ENCODE measurements around the gene CNIH1. TPM values are rescaled to one million over a fixed set of nuclear protein-coding genes. Genes with fewer than 3 reads are reported as not detected.

CNIH1 gene
- total and polyA plus RNA-seq, 2 of the 13 experiments (the other 11 are each of a cell fraction or from before 2014, with no cell fraction given), result 166 to 421 TPM

DNA sequence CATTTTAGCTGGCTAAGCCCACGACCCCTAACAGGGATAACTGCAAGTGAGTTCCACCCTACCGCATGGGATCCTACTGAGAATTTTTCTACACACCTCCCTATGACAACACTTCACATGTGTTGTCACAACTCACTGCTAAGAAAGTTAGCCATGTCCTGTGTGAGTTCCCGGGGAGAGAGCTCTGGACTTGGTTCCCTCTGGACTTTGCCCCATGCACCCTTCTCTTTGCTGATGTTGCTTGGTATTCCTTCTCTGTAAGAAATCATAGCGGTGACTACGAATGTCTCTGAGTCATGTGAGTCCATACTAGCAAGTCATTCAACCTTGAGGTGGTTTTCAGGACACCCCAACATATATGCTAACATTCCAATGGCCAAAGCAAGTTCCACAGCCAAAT is 53.8 kb downstream of the CNIH1 start:
- CTCF ChIA-PET (ENCODE audit: low intra/inter-chr PET ratio, low total read pairs), result no interaction called here
- H3K9me3 ChIP-seq (ENCODE audit: low read length), result no peaks in the 10 kb centered on the region
- DNase-seq (ENCODE audit: low spot score) (peak; percentile 35), ATAC-seq (peak; percentile 48), FAIRE-seq (peak; percentile 62)
- H3K9ac ChIP-seq (ENCODE audit: insufficient read depth, low read depth, low read length), result no peak overlapping the region
- TF ChIP-seq ARID5B (CRISPR knock-in tag; IDR thresholded peaks at IDR 0.05), result peak; percentile 63
- TF ChIP-seq SAP130 (CRISPR knock-in tag; IDR thresholded peaks at IDR 0.05; ENCODE audit: low read depth), result 0 out of 2 replicates have a peak, but pooled peaks have one; percentile 15
- TF ChIP-seq, protein P1, sequence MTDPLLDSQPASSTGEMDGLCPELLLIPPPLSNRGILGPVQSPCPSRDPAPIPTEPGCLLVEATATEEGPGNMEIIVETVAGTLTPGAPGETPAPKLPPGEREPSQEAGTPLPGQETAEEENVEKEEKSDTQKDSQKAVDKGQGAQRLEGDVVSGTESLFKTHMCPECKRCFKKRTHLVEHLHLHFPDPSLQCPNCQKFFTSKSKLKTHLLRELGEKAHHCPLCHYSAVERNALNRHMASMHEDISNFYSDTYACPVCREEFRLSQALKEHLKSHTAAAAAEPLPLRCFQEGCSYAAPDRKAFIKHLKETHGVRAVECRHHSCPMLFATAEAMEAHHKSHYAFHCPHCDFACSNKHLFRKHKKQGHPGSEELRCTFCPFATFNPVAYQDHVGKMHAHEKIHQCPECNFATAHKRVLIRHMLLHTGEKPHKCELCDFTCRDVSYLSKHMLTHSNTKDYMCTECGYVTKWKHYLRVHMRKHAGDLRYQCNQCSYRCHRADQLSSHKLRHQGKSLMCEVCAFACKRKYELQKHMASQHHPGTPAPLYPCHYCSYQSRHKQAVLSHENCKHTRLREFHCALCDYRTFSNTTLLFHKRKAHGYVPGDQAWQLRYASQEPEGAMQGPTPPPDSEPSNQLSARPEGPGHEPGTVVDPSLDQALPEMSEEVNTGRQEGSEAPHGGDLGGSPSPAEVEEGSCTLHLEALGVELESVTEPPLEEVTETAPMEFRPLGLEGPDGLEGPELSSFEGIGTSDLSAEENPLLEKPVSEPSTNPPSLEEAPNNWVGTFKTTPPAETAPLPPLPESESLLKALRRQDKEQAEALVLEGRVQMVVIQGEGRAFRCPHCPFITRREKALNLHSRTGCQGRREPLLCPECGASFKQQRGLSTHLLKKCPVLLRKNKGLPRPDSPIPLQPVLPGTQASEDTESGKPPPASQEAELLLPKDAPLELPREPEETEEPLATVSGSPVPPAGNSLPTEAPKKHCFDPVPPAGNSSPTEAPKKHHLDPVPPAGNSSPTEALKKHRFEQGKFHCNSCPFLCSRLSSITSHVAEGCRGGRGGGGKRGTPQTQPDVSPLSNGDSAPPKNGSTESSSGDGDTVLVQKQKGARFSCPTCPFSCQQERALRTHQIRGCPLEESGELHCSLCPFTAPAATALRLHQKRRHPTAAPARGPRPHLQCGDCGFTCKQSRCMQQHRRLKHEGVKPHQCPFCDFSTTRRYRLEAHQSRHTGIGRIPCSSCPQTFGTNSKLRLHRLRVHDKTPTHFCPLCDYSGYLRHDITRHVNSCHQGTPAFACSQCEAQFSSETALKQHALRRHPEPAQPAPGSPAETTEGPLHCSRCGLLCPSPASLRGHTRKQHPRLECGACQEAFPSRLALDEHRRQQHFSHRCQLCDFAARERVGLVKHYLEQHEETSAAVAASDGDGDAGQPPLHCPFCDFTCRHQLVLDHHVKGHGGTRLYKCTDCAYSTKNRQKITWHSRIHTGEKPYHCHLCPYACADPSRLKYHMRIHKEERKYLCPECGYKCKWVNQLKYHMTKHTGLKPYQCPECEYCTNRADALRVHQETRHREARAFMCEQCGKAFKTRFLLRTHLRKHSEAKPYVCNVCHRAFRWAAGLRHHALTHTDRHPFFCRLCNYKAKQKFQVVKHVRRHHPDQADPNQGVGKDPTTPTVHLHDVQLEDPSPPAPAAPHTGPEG (CRISPR knock-in tag; IDR thresholded peaks at IDR 0.05), result 0 out of 2 replicates have a peak, but pooled peaks have one; percentile 55
- TF ChIP-seq GATAD2A (CRISPR knock-in tag; IDR thresholded peaks at IDR 0.05), result peak; percentile 46; the same call in 1 of the 2 replicates
- peak; percentile 57; the same call in 1 of the 2 replicates for TF ChIP-seq HNF4G (IDR thresholded peaks at IDR 0.05; ENCODE audit: borderline replicate concordance, low read depth, low read length)
- TF ChIP-seq HNF4G (CRISPR knock-in tag; IDR thresholded peaks at IDR 0.05; ENCODE audit: borderline replicate concordance, low read depth), result no peak
- TF ChIP-seq HNF4A (CRISPR knock-in tag; IDR thresholded peaks at IDR 0.05), result peak; percentile 83
- peak; percentile 26; the same call in 1 of the 2 replicates for TF ChIP-seq HOXA3 (CRISPR knock-in tag; IDR thresholded peaks at IDR 0.05)
- no peak for TF ChIP-seq STAT6 (CRISPR knock-in tag; IDR thresholded peaks at IDR 0.05; ENCODE audit: borderline replicate concordance)
- no peak for TF ChIP-seq ZNF335 (CRISPR knock-in tag; IDR thresholded peaks at IDR 0.05)
- peak overlapping the region in 1 of 3 experiments; percentile 9; a peak in 1 of 6 replicates for H3K4me3 ChIP-seq (replicated peaks in 1 of 3; ENCODE audit: insufficient read depth in 1 of 3, low read depth in 2 of 3, low read length in 3 of 3)
- 35% methylated on average over 5 of the region's 5 CpGs for WGBS (ENCODE audit: low lambda C conversion rate)
- H3K27me3 ChIP-seq (ENCODE audit: control insufficient read depth in 1 of 2, insufficient read depth in 2 of 2, low read length in 2 of 2), result no peaks in the 10 kb centered on the region
- no peak overlapping the region for H2AFZ ChIP-seq (ENCODE audit: low read length)
- BruUV-seq (replicated peaks), result no TSS peak
- peaks cover 33% of the 10 kb centered on the region for H3K4me1 ChIP-seq (ENCODE audit: insufficient read depth, low read length)
- H3K79me2 ChIP-seq (ENCODE audit: insufficient read depth, low read length), result no peaks in the 10 kb centered on the region
- H3K27ac ChIP-seq (ENCODE audit: extremely low read length, insufficient read depth, low read length), result no peak overlapping the region
- in situ Hi-C loops (cut with HindIII; ENCODE audit: extremely low pct_ligation_motif_present, low pct_unique_long_range_greater_than_20kb), result no loop called here
- POLR2A ChIA-PET, result interaction anchor here (1.2 to 3.3 kb wide), 2 partner anchors 10 to 20 kb away, joined by 7 to 19 read pairs; partner anchors contain the start of gene CDKN3
- H3K36me3 ChIP-seq (replicated peaks in 1 of 2; ENCODE audit: control insufficient read depth in 1 of 2, insufficient read depth in 2 of 2, low read length in 2 of 2), result no peaks in the 10 kb centered on the region
- H4K20me1 ChIP-seq (ENCODE audit: insufficient read depth, low read length), result no peaks in the 10 kb centered on the region
- H3K4me2 ChIP-seq (ENCODE audit: low read depth, low read length), result 0 out of 2 replicates have a peak overlapping the region, but pooled peaks have one; percentile 11
- intact Hi-C loops (cut with micrococcal nuclease; ENCODE audit: unreplicated experiment), result no loop called here

Data from HepG2 (cell line).